Kidney tubule cell (primary cell): ENCODE data around the gene SH3GL3.

Experiments
- DNase-seq: peaks from one replicate; pipeline ENCODE4 v3.0.0-alpha.2; 2018; ENCODE audit warnings: low spot score

The SH3GL3 gene

DNA sequence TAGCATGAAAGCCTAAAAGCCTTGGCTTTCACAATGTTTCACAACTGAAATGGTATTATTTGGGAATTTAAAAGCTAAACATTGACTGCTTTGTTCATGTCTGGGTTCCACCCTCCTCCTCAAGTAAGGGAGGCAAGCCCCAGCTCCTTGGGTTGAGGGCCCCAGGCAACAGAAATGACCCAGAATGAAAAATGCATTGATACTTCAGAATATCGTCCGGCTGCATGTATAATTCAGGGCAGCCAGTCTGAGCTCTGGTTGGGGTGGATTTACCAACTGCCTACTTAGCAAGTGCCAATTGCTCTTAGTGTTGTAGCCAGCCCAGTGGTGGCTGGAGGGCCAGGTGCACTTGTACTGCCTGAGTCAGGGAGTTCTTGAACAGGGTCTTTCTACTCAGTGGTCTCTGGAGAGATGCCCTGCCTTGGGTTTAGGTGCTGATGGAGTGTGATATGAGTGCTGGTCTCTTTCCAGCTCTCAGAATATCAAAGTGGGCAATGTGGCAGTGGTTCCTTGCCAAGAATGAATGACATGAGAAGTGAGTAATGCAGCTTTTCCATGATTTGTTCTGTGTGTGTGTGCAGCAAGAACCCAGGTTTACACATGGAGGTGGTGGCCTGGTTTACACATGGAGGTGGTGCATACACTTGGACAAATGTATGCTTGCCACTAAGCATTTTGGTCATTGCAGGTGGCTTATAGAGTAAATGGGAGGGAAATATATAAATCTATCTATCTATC, 165.9 kb downstream of the SH3GL3 start:
- peak; percentile 55 for DNase-seq

DNA sequence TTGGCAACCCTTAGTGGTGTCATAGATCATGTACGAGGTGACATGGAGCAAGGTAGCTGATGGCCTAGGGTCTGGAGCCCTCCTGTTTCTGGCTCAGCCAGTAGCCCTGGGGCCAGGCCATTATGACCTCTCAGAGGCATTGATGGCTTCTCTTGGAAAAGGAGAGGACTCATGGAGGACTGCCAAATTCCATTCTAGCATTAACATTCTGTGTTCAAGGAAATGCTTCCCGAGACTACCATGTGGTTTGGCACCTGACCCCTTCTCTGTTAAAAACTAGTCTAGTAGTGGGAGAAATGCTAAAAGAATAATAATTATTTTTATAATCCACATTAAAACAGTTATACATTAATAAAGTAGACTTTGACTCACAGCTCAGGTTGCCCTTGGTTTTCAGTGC, 166.6 kb downstream of the SH3GL3 start:
- DNase-seq = peak; percentile 84

DNA sequence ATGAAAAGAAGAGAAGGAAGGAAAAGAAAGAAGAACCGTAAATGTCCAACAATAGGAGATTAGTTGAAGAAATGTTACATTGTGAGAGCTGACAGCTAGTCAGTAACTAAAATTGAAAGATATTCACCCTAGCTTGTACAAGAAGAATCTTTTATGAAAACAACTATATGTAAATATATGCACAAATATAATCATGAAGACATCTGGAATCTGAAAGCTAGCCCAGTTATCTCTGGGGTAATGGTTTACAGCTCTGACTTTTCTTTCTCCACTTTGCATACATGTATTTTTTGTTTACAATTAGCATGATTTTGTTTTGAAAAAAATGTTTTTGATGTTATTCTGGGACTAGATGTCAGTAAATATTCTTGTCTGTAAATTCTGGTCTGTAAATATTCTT, 169.7 kb downstream of the SH3GL3 start:
- DNase-seq = no peak

DNA sequence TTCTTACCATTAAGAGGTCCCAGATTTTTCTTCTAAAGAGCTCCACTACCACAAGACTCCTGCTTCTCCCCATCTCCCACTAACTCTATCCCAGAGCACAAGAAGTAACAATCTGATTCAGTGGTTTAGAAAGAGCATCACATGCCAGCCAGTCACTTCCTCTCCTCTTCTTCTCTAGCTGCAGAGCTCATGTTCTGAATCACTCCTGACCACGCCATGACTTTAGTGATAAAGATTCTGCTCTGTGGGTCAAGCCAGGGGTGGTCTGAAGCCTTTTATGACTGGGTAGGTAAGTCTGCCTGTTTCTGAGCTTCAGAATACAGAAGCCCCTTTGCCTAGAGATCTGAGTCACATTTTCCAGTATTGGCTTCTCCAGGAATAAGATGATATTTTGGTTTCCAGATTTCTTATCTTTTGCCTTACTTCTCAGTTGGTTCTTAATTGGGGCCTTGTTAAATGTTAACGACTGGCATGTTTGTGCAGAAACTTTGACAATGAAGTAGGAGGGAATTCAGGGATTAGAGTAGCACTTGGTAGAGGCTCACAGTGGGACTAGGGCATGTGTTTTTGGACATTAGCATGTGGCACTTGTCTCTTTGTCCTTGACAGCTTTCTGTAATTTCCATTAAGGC, 179.1 kb downstream of the SH3GL3 start:
- peak; percentile 92 for DNase-seq

DNA sequence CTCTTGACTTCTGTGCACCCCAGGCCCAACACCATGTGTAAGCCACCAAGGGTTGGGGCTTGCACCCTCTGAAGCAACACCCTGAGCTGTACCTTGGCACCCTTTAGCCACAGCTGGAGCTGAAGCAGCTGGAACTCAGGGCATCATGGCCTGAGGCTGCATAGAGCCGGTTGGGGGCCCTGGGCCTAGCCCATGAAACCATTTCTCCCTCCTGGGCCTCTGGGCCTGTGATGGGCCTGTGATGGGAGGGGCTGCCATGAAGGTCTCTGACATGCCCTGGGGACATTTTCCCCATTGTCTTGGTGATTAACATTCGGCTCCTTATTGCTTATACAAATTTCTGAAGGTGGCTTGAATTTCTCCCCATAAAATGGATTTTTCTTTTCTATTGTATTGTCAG, 184.4 kb downstream of the SH3GL3 start:
- DNase-seq = no peak

DNA sequence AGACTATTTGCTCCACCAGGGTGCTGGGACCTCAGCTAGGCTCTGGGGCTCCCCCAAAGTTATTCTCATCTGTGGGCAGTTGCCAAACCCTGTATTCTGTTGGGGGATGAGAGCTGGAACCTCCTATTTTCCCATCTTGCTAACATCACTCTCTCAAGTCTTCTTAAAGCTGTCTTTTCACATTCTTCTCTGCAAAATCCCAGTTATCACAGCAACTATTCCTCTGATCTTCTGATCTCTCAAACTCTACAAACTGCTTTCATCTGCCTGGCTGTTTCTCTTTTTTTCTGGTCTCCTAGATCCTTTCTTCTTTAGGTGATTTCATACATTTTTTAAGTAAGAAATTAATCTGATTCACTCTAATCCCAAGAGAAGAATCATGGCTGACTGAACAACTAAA, 196.1 kb downstream of the SH3GL3 start:
- DNase-seq = no peak

DNA sequence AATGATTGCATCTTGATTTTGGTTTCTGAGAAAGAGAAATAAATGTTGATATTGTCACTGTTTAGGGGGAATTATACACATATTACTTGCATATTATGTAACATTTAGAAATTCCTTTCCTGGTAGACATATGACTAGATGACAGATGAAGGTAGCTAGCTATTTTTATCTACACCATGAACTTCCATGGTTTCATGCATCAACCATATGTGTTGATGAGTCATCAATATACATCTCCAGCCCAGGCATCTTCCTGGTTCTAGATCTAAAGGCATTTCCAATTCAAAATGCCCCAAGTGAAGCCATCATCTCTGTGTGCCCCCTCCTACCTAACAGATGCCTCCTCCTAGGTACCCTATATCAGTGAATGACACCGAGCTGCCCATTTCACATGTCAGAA, 197.3 kb downstream of the SH3GL3 start:
- DNase-seq = no peak

DNA sequence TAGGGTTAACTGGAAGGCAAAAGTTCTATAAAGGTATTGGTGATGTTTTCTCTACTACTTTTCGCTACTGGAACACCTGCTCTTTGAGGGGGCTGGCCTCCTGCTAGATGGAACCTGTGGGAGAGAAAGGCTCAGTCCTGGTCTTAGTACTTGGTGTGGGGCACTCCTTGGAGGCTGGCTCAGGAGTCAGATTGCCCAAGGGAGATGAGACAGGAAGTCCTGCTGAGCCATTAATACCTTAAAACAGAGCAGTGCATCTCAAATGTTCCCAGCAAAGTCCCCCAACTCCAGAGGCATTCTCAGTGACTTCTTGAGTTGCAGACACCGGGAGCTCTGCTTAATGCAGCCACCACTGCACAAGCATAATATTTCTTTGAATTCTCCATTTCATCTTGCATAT, 203.7 kb downstream of the SH3GL3 start:
- DNase-seq = no peak

DNA sequence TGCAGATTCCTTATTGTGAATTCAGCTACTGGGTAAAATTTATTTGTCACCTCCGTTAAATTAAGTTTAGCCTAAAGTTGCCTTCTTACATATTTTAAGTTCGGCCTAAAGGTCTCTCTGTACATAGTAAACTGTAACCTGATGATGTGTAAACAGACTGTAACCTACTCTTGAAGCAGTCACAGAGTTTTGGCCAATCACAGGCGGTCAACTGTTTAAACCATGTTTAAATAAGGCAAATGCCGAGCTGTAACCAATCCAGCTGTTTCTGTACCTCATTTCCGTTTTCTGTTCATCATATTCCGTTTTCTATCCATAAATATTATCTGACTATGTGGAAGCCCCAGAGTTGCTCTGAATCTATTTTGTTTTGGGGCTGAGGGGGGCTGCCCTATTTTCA, 204.4 kb downstream of the SH3GL3 start:
- DNase-seq = no peak

DNA sequence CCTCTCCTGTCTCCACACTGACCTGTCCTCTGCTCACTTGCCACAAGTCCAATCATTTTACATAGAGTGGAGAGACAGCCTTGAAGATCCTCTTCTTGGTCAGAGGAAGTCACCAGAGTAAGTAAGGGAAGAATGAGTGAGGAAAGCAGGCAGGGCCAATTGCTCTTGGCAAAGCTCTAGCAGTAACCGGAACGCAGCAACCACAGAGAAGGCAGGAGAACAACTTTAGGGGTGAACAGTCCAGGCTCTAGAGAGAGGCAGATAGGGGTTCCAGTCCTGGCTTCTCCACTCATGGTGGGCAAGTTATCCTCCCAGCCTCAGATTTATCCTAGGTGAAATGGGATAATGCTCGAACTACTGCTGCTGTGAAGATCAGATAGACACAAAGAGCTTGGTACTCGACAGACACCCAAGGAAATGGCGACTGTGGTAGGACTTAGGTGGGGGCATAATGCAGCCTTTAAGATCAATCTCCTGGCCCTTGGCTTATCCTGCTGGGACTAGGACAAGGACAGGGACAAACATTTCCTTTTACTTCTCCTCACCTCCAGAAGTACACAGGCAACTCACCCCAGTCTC, 205.6 kb downstream of the SH3GL3 start:
- DNase-seq = no peak

DNA sequence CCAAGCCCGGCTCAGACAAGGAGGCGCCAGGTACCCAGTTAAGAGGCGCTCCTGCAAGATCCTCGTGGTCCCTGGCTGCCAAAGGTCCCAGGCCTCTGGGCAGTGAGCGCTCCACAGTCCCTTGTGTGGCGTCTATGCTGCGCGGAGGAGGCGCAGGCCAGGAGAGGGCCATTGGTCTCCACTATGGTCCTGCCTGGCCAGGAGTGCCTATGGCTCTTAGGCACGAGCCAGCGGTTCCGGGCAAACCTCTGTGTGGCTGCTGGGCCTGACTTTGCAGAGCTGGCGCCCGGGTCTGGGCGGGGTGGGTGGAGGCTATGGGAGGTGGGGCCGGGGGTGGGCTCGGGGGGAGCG, 206.1 kb downstream of the SH3GL3 start:
- DNase-seq = no peak

DNA sequence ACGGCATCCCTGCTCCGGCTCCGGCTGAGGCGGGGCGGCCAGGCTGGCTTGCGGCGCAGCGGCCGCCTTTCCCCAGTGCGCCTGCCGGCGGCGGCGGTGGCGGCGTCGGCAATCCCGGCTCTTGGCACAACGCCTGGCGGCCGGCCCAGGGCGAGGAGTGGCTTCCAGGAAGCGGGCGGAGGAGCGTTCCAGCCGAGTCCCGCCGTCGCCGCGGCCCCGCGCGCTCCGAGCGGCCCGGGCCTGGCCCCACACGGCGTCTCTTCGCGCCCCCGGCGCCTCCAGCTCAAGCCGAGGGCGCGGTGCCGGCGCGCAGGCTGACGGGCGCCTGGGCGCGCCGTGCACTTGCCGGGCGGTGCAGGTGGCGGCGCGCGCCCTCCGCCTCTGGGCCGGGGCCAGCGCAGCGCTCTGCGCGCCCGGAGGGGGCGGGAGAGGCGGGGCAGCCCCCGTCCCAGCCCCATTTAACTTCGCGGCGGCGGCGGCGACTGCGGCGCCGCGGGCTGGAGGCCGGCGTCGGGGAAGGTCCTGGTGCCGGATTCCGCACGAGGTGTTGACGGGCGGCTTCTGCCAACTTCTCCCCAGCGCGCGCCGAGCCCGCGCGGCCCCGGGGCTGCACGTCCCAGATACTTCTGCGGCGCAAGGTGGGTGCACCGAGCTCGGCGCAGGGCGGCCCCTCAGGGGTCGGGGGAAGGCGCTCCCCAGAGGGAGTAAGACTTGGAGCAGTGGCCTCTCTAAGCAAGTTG, 206.7 kb downstream of the SH3GL3 start, which contains the start of gene ADAMTSL3:
TSS of gene ADAMTSL3 (plus strand) at position 485 of the 740 bp plus-strand sequence. CDS start 1,639 bp downstream, outside the sequence.
- peak; percentile 82 for DNase-seq

DNA sequence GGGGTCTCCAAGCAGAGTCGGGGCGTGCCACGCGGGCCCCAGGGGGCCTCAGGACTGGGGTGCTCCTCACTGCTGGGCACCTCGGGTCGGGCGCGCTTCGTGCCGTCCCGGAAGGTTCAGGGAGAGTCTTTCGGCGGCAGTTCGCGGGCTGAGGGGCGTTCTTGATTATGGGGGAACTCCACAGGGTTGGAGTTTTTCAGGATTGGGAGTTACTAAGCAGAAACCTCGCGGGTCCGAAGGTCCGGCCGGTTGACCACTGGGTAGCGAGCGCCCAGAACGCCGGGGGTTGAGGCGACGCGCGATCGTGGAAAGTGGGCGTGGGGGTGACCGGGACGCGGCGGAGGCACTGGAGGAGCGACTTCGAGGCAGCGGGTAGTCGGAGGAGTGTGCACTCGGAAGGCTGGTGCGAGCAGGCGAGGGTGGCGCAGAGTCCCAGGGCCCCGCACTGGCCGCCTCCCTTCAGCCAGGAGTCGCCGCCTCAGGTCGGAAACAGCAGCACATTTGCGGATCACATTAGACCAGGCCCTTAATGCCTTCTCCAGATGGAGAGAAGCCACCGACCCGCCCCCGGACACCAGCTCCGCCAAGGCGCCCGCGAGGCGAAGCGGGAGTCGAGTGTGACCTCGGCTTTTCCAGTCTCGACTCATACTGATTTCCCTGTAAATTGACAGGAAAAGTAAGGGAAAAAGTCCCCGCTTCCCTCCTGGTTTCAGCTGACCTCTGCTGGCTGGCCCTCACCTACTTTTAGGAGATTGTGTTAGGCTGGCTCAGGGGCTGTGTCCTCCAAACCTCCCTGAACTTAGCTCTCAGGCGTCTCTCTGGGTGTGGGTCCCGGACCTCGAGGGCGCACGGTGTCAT, 207.5 kb downstream of the SH3GL3 start:
- peak; percentile 66 for DNase-seq

DNA sequence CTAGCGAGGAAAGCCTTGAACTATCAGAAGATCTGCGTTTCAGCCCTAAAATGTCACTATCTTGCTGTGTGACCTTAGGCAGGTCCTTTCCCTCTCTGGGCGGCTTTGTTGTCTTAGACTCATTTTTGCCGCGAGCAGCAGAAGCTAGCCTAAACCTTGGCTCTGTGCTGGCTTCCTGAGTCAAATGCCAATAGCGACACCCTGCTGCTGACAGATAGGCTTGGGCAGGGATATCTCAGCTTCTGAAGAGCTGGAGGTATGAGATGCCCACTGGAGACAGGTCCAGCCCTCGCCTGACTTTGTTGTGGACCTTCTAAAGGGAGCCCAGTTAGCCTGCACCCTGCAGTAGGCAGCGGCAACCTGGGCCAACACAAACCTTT, 208.1 kb downstream of the SH3GL3 start:
- DNase-seq = no peak

DNA sequence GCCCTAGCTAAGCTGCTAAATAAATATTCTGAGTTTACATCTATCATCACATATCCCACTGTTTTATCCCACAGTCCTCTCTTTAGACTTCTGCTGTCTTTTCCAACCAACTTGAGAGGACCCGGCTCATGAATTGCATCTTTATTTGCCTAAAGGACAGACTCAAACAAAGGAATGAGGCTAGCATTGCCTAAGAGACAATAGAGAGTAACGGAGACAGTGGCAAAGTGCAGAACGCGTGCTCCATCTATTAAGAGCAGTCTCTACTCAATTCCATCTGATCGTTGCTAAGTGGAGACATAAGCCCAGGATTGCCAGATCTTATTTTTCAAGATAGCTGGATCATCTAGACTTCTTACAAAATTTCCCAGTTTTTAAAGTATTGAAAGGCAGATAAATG, 209.1 kb downstream of the SH3GL3 start:
- no peak for DNase-seq

DNA sequence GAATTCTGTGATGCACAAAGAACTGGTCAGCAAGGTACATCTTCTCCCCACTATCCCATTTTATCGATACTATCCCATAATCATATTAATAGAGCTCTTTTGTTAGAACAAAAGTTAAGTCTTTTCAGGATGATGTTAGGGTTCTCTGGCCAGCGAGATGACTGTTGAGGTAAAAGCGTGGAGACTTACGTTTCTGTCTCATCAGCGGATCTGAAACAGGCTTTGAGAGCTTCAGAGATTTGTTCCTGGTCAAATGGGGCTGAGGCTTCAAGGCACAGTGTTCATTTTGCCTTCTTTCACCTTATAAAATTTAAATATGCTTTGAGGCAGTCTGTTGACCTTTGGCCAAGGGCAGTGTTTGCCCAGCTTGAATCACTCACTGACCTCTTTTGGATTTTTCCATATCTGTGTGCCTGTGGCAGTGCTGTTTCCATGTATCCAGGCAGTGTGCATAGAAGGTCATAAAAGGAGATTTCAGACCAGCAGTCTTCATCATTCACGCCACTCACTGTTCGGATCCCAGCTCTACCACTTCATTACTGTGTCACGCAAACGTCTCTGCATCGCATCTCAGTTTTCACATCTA, 209.9 kb downstream of the SH3GL3 start:
- DNase-seq = no peak

DNA sequence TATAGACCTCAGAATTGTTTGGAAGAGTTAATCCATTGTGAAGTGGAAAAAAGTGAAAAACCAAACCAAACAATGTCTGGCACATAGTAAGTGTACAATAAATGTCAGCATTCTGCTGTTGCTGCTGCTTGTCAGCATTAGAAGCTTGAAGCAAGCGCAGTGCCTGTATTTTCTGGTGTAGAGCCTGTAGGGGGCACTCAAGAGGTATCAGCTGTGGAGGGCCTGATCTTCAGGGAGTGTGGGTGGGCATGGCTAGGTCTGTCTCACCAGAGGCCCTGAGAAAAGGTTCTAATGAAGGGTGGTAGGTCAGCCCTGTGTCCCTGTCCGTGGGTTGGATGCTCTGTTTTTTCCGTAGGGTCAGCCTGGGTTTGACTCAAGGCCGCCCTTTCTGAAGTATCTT, 210.4 kb downstream of the SH3GL3 start:
- peak; percentile 32 for DNase-seq

DNA sequence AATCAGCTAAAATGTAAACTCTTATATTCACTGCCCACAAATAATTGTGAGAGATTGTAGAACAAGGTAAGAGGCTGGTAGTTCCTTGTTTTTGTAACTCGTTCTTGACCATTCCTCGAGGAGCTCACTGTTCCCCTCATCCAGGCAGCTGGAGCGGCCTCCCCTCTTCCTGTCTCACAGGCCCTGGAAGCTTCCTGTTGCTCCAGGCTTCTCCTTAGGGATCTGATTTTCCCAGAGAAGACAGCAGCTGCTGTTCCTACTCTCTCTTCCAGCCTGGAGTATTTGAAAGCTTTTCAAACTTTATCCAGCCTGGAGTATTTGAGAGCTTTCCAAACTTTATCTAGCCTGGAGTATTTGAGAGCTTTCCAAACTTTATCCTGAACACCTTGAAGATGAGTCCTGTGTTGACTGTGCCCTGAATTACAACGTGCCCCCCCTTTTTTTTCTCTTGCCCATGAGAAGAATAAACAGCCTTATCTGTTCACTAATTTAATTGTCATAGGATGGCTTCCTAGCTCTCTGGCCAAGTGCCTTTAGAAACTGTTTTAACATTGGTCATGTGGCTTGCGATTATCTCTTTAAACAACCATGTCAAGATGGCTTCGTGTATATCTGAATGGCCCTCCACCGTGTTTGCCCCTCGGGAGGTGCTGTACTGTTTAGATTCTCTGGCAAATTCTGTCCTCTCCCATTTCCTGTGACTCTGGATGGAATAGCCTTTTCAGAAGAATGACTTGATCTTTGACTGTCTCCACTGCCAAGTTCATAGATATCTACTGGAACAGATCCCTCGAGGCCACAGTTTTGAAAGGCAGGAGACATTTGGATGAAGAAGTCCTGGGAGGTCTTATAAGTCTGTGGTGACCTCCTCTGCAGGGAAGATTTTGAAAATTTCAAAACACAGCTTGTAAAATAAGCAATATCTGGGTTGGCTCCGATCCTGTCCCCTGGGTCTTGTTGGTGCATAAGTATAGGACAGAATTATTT, 211.6 kb downstream of the SH3GL3 start:
- no peak for DNase-seq

DNA sequence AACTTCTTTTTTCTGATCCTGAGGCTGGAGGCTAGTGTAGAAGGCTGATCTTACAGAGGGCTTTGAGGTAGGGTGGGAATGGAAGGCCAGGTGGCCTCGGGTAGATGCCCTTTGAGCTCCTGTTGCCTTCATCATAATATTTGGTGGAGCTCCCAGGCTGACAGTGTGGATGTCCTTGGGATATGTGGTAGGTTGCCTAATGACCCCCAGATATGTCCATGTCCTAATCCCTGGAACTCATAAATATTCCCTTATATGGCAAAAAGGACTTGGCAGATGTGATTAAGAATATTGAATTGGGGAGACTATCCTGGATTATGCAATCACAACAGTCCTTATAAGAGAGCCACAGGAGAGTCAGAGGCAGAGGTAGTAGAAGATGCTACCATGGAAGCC, 212.3 kb downstream of the SH3GL3 start:
- DNase-seq = no peak

DNA sequence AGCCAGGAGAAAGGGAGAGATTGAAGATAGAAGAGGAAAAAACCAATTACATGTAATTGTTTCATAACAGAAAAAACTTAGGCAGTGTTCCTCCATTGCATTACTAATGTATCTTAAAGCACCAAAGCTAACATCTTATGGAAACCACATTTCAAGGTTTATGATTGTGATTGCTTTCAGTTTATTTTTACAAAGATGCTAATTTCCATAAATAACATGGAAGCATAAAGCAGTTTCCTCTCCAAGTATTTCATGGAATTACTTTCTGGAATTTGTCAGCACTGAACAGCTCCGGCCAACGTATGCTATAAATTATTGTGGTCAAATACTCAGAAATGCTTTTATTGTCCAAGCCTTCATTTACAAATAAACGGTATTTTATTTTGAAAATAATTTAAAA, 218.3 kb downstream of the SH3GL3 start:
- DNase-seq = no peak
